Uterus (tissue), 2 donors: ENCODE results near the gene LAMA5.

Experiments used
- CTCF ChIP-seq, 4 experiments: fragments of 200-600 bp in 2 of 4; fragments of 450-650 bp in 2 of 4; sonication (generic) in 2 of 4; IDR thresholded peaks; one replicate each; pipeline ENCODE4 v1.5.1; 2016 to 2019; ENCODE audit warnings: antibody characterized with exemption in 4 of 4, mild to moderate bottlenecking in 2 of 4, moderate library complexity in 1 of 4
- POLR2A ChIP-seq, 2 donors: fragments of 450-650 bp; IDR thresholded peaks; one replicate each; pipeline ENCODE4 v1.6.1; 2016; ENCODE audit warnings: antibody characterized with exemption in 2 of 2, mild to moderate bottlenecking in 1 of 2, moderate library complexity in 1 of 2

DNA sequence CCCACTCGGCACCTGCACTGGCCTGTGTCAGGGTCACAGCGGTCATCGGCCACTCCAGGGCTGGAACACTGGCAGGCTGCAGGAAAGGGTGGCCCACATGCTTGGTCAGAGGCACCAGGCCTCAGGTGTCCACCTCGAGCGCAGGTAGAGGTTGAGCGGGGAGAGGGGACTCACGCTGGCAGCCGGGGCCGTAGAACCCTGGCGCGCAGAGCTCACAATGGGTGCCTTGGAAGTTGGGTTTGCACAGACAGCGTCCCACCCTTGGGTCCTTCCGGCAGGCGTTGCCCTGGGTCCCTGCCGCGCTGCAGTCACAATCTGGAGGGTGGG lies 28.9 kb downstream of the LAMA5 start:
- no peak for TF ChIP-seq POLR2A (IDR thresholded peaks at IDR 0.05)
- no peak for TF ChIP-seq CTCF (IDR thresholded peaks at IDR 0.05)
